Omental fat pad (tissue), 4 donors: ENCODE results near the gene MS4A15. TPM values are rescaled to one million over a fixed set of nuclear protein-coding genes. Genes with fewer than 3 reads are reported as not detected.

ENCODE experiments used
- ATAC-seq: fragments of 150-250 bp; one replicate; pipeline ENCODE4 v1.9.1; 2016; ENCODE audit warnings: mild to moderate bottlenecking, moderate library complexity; ENCODE audit not compliant: low FRiP score
- DNase-seq: peaks from one replicate; pipeline ENCODE4 v3.0.0-alpha.2; 2019; ENCODE audit warnings: low spot score
- total RNA-seq, 4 donors: library from RNA; depleted of rRNA; stranded (reverse); fragments of >200 nt; gene quantifications; one replicate each; pipeline ENCODE4 v1.1.0, GENCODE V29; 2016
- TF ChIP-seq, protein P1 (sequence below), 3 donors: fragments of 450-650 bp; IDR thresholded peaks; one replicate each; pipeline ENCODE4 v1.5.1; 2016 to 2017; ENCODE audit warnings: antibody characterized with exemption in 3 of 3, mild to moderate bottlenecking in 3 of 3, moderate library complexity in 2 of 3

Gene MS4A15
- total RNA-seq, 4 donors from 2014 or later, result not detected

DNA sequence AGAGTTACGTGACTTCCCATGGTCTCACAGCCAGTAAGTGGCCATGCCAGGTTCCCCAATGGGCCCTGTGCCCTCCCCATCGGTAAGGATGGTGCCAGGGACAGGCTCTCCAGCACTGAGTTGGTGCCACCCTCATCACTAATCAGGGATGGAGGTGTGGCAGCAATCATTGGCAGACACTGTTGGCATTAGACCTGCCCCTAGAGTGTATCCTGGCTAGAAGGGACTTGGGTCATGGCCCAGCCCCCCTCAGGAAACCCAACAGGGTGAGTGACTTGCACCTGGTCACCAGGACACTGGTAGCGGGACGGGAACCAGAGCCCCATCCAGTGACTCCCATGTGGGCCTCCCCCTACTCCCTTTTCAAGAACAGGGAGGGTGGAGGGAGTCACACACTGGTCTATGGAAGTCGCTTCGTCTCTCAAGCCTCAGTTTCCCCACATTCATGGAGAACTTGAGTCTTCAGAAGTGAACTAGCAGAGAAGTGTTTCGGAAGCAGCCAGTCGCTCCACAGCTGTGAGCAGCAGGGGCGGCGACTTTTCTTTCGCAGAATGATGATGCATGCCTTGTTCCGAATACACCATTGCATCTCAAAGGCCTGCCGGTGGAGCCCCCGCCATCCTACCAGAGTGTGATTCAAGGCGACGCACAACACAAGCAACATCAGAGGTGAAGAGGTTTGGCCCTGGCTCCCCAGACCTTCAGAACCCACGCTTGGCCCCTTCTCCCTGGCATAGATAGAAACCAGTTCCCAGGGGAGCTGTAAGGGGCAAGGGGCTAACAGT, 41.4 kb downstream of the MS4A15 start:
- DNase-seq (no peak), ATAC-seq (no peak)
- TF ChIP-seq, protein P1, sequence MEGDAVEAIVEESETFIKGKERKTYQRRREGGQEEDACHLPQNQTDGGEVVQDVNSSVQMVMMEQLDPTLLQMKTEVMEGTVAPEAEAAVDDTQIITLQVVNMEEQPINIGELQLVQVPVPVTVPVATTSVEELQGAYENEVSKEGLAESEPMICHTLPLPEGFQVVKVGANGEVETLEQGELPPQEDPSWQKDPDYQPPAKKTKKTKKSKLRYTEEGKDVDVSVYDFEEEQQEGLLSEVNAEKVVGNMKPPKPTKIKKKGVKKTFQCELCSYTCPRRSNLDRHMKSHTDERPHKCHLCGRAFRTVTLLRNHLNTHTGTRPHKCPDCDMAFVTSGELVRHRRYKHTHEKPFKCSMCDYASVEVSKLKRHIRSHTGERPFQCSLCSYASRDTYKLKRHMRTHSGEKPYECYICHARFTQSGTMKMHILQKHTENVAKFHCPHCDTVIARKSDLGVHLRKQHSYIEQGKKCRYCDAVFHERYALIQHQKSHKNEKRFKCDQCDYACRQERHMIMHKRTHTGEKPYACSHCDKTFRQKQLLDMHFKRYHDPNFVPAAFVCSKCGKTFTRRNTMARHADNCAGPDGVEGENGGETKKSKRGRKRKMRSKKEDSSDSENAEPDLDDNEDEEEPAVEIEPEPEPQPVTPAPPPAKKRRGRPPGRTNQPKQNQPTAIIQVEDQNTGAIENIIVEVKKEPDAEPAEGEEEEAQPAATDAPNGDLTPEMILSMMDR (IDR thresholded peaks at IDR 0.05), result no peak

GRCh38 chr11:60798631-60799030, 42.0 kb downstream of the MS4A15 start:
- DNase-seq (no peak), ATAC-seq (no peak)
- TF ChIP-seq, protein P1 (IDR thresholded peaks at IDR 0.05), result no peak

DNA sequence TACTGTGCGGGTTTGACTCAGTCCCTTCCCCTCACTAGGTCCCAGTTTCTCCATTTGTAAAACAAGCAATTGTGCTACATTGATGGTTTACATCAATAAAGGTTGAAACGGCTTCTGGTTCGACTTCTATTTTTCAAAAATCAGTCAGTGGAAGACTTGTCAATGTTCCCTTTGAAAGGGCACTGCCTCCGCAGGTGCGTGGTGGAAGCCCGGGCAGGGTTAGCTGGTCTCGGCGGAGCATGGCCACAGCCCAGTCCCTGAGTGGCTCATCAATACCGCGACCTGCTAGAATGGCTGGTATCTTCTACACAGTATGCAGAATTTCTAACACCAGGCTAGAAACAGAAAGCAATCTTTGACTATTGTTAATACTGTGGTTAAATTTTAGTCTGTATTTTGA, 44.5 kb downstream of the MS4A15 start:
- no peak for DNase-seq

GRCh38 chr11:60803273-60803936, 46.7 kb downstream of the MS4A15 start:
- ATAC-seq, result no peak
- DNase-seq, result no peak
- TF ChIP-seq, protein P1 (IDR thresholded peaks at IDR 0.05), result no peak

More for the DNA sequence above, 44.5 kb downstream of the MS4A15 start:
- ATAC-seq, result no peak
- TF ChIP-seq, protein P1 (IDR thresholded peaks at IDR 0.05), result no peak

DNA sequence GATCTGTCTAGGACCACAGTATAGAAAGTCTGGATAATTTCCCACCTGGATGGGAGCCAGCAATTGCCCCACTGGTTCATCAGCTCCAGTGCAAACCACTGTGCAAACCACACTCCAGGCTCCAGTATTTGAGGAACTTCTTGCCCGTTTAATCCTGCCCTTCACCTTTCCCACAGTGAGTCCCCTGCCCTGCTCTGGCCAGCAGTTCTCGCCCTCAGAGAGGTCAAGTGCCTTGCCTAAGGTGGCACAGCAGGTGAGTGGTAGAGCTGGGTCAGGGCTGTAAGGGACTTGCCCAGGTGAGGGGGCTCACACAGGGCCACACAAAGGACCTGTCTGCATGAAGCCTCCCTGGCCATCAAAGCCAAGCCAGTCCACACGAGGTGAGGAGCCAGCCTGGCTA, 52.6 kb downstream of the MS4A15 start:
- ATAC-seq, result no peak
- TF ChIP-seq, protein P1 (IDR thresholded peaks at IDR 0.05), result no peak
- no peak for DNase-seq

- TF ChIP-seq, protein P1 (IDR thresholded peaks at IDR 0.05), result no peak
- ATAC-seq, result no peak
- no peak for DNase-seq
These were observed 53.0 kb downstream of the MS4A15 start for GRCh38 chr11:60809691-60810090.

DNA sequence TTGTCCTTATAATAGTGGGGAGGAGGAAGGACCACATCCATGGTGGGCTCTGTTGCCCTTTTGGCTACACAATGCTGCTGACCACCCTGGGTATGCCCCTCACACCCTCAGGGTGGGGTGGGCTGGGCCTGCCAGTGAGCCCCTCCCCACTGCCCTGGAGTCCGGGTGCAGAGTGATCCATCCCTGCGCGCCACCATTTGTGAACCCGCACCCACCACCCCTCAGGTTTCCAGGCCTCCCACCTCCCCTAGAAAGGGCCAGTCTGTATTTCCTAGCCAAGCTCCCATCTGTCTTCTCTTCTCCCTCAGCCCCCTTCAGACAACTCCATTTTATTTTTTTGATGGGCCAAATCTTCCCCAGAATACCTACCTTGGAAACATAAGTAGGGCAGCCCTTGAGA, 53.5 kb downstream of the MS4A15 start:
- DNase-seq, result no peak
- TF ChIP-seq, protein P1 (IDR thresholded peaks at IDR 0.05), result no peak
- no peak for ATAC-seq
